Panc1 (cell line): Measurements from ENCODE around the gene HABP2. TPM values are rescaled to one million over a fixed set of nuclear protein-coding genes. Genes with fewer than 3 reads are reported as not detected.

Experiments used
- ATAC-seq: fragments of 200-7000 bp; cut with Tn5 transposase; 2 replicates; pipeline ENCODE4 v1.9.1; 2020; ENCODE audit warnings: mild to moderate bottlenecking, moderate library complexity
- BruUV-seq: library from RNA; stranded (reverse); fragments of 400-500 nt; replicated peaks from 2 replicates; lab custom pipeline; 2021; lab: Mats Ljungman, UMichigan
- CTCF ChIA-PET: fragments of 300-600 bp; sonication (Branson Sonifier 250); formaldehyde crosslinking; loops from one replicate; lab custom pipeline; 2022; ENCODE audit warnings: antibody characterized with exemption; lab: Charles Lee
- POLR2A ChIA-PET: fragments of 300-600 bp; sonication (Branson Sonifier 250); formaldehyde crosslinking; loops from one replicate; lab custom pipeline; 2022; ENCODE audit warnings: antibody characterized with exemption; lab: Charles Lee
- DNase-seq: peaks from one replicate; pipeline ENCODE4 v3.0.0-alpha.2; 2010; ENCODE audit warnings: low read depth, low spot score
- H3K27ac ChIP-seq: 2 replicates; pipeline ENCODE4 v1.5.1; 2011; ENCODE audit warnings: mild to moderate bottlenecking, low read length, inconsistent platforms
- H3K27me3 ChIP-seq: fragments of 200-500 bp; sonication (Bioruptor generic); 2 replicates; pipeline ENCODE4 v1.6.0; 2014; ENCODE audit warnings: low read length, inconsistent platforms; ENCODE audit not compliant: control insufficient read depth, insufficient read depth
- H3K36me3 ChIP-seq: fragments of 200-500 bp; sonication (Bioruptor generic); 2 replicates; pipeline ENCODE4 v1.5.1; 2014; ENCODE audit warnings: inconsistent platforms, mild to moderate bottlenecking, low read length, moderate library complexity; ENCODE audit not compliant: control insufficient read depth, insufficient read depth
- H3K4me1 ChIP-seq: 2 replicates; pipeline ENCODE4 v1.5.1; 2011; ENCODE audit warnings: inconsistent platforms, mild to moderate bottlenecking, low read length, moderate library complexity; ENCODE audit not compliant: control insufficient read depth, insufficient read depth
- H3K4me3 ChIP-seq, 2 experiments: 2 replicates each; pipeline ENCODE4 v1.5.1; 2011 to 2012; ENCODE audit warnings: low read depth in 2 of 2, low read length in 2 of 2, mild to moderate bottlenecking in 2 of 2, inconsistent platforms in 1 of 2, moderate library complexity in 1 of 2
- H3K9me3 ChIP-seq: fragments of 200-500 bp; sonication (Bioruptor generic); 2 replicates; pipeline ENCODE4 v1.5.1; 2014; ENCODE audit warnings: low read depth, mild to moderate bottlenecking, inconsistent platforms, low read length, moderate library complexity; ENCODE audit not compliant: control insufficient read depth, insufficient read depth
- POLR2AphosphoS5 ChIP-seq: IDR thresholded peaks from 2 replicates; pipeline ENCODE4 v1.6.1; 2012; ENCODE audit warnings: mild to moderate bottlenecking, low read depth, low read length, moderate library complexity
- REST ChIP-seq, 2 experiments: IDR thresholded peaks; 2 replicates each; pipeline ENCODE4 v1.6.1; 2011 to 2012; ENCODE audit warnings: low read depth in 2 of 2, control low read depth in 1 of 2, low read length in 1 of 2, mild to moderate bottlenecking in 1 of 2, moderate library complexity in 1 of 2; ENCODE audit not compliant: insufficient read depth in 1 of 2
- SIN3A ChIP-seq: IDR thresholded peaks from 2 replicates; pipeline ENCODE4 v1.6.1; 2012; ENCODE audit warnings: low read depth, mild to moderate bottlenecking, low read length, moderate library complexity, borderline replicate concordance; ENCODE audit not compliant: insufficient read depth
- TCF7L2 ChIP-seq: IDR thresholded peaks from 2 replicates; pipeline ENCODE4 v1.6.1; 2011; ENCODE audit warnings: mild to moderate bottlenecking, low read depth, low read length, inconsistent platforms
- in situ Hi-C: cut with HindIII; loops from 2 replicates; pipeline ENCODE4 v1.10.0; 2016; ENCODE audit warnings: low sequenced_read_pairs, low pct_unique_long_range_greater_than_20kb
- intact Hi-C: fragments of 100-400 bp; cut with micrococcal nuclease; formaldehyde crosslinking; loops from one replicate; pipeline ENCODE4 v1.10.0; 2022; ENCODE audit not compliant: unreplicated experiment
- total RNA-seq: library from RNA; stranded (reverse); gene quantifications from one replicate; pipeline ENCODE4 v1.2.1, GENCODE V29; 2021; ENCODE audit not compliant: unreplicated experiment
- TF ChIP-seq, protein P1 (sequence below): fragments of 450-650 bp; IDR thresholded peaks from 2 replicates; pipeline ENCODE4 v1.5.1; 2017; ENCODE audit warnings: mild to moderate bottlenecking

The HABP2 gene
- total RNA-seq, 1 experiment from 2014 or later, result 0.13 TPM

DNA sequence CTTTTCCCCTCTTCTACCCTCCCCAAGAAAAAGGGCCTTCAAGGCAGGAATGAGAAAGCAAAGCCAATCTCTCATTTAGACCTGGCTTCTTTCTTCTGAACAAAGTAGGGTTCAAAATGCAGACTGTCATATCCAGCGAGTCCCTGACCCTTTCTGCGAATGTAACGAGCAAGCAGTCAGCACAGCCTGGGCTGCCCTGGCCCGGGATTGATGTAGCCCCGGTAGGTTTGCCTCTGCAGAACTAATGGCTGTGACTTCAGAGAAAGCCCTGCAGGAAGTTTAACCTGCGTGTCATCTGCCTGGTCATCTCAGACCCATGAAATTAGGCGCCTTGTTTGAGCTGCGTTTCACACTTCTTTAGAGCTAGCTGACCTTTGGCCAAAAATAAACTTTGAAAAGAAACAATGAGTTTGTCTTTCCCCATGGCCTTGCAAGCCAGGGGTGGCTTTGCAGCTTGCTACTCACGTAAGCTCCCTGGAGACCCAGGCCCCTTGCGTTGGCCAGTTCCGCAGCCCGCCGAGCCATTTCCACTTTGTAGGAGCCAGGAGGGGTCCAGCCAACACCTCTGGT is 36.4 kb downstream of the HABP2 start:
- no peaks in the 10 kb centered on the region for H3K36me3 ChIP-seq
- intact Hi-C loops, result no loop called here
- POLR2A ChIA-PET, result no interaction called here
- TF ChIP-seq POLR2AphosphoS5 (no peak), SIN3A (no peak), TCF7L2 (no peak), REST (IDR thresholded peaks at IDR 0.05; ENCODE audit: insufficient read depth in 1 of 2, low read depth in 2 of 2, low read length in 1 of 2) (no peak)
- TF ChIP-seq, protein P1, sequence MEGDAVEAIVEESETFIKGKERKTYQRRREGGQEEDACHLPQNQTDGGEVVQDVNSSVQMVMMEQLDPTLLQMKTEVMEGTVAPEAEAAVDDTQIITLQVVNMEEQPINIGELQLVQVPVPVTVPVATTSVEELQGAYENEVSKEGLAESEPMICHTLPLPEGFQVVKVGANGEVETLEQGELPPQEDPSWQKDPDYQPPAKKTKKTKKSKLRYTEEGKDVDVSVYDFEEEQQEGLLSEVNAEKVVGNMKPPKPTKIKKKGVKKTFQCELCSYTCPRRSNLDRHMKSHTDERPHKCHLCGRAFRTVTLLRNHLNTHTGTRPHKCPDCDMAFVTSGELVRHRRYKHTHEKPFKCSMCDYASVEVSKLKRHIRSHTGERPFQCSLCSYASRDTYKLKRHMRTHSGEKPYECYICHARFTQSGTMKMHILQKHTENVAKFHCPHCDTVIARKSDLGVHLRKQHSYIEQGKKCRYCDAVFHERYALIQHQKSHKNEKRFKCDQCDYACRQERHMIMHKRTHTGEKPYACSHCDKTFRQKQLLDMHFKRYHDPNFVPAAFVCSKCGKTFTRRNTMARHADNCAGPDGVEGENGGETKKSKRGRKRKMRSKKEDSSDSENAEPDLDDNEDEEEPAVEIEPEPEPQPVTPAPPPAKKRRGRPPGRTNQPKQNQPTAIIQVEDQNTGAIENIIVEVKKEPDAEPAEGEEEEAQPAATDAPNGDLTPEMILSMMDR, result no peak
- DNase-seq (no peak), ATAC-seq (no peak)
- CTCF ChIA-PET, result interaction anchor here (0.6 kb wide), 1 partner anchor 522 kb away, joined by 3 read pairs; no protein-coding TSS in a partner anchor
- no peaks in the 10 kb centered on the region for H3K4me1 ChIP-seq
- in situ Hi-C loops, result no loop called here
- H3K9me3 ChIP-seq, result no peaks in the 10 kb centered on the region
- BruUV-seq, result no TSS peak
- no peak overlapping the region for H3K4me3 ChIP-seq
- H3K27ac ChIP-seq, result no peak overlapping the region
- H3K27me3 ChIP-seq, result peaks cover 15% of the 10 kb centered on the region

- no peak overlapping the region for H3K4me3 ChIP-seq
- ATAC-seq (no peak), DNase-seq (no peak)
- no peaks in the 10 kb centered on the region for H3K36me3 ChIP-seq
- BruUV-seq, result no TSS peak
- in situ Hi-C loops, result no loop called here
- H3K9me3 ChIP-seq, result no peaks in the 10 kb centered on the region
- H3K27ac ChIP-seq, result no peak overlapping the region
- H3K4me1 ChIP-seq, result no peaks in the 10 kb centered on the region
- TF ChIP-seq TCF7L2 (no peak), SIN3A (no peak), POLR2AphosphoS5 (no peak), REST (IDR thresholded peaks at IDR 0.05; ENCODE audit: insufficient read depth in 1 of 2, low read depth in 2 of 2, low read length in 1 of 2) (no peak)
- TF ChIP-seq, protein P1, result no peak
- peaks cover 18% of the 10 kb centered on the region for H3K27me3 ChIP-seq
- intact Hi-C loops, result no loop called here
- ChIA-PET CTCF (no interaction called here), POLR2A (no interaction called here)
These were observed 37.7 kb downstream of the HABP2 start for GRCh38 chr10:113590581-113590980.
